A673 (cell line): Measurements from ENCODE around the gene DSCAM. TPM values are rescaled to one million over a fixed set of nuclear protein-coding genes. Genes with fewer than 3 reads are reported as not detected.

Source experiments
- BruUV-seq: library from RNA; stranded (reverse); fragments of 400-500 nt; replicated peaks from 2 replicates; lab custom pipeline; 2021; lab: Mats Ljungman, UMichigan
- CTCF ChIA-PET: fragments of 300-600 bp; sonication (Branson Sonifier 250); formaldehyde crosslinking; loops from one replicate; lab custom pipeline; 2022; ENCODE audit warnings: antibody characterized with exemption; lab: Charles Lee
- POLR2A ChIA-PET: fragments of 300-600 bp; sonication (Branson Sonifier 250); formaldehyde crosslinking; loops from one replicate; lab custom pipeline; 2022; ENCODE audit warnings: antibody characterized with exemption; ENCODE audit not compliant: low non-redundant PET; lab: Charles Lee
- DNase-seq: peaks from one replicate; pipeline ENCODE4 v3.0.0-alpha.2; 2015; ENCODE audit warnings: low spot score
- H3K27ac ChIP-seq: fragments of 200-600 bp; sonication (generic); 2 replicates; pipeline ENCODE4 v1.5.1; 2016; ENCODE audit warnings: mixed run types, low read depth, mild to moderate bottlenecking, mixed read lengths, antibody characterized with exemption, low read length; ENCODE audit not compliant: poor library complexity, severe bottlenecking
- H3K27me3 ChIP-seq: fragments of 200-600 bp; sonication (generic); replicated peaks from 2 replicates; pipeline ENCODE4 v1.6.1; 2017; ENCODE audit warnings: mixed run types, low read depth, mild to moderate bottlenecking, mixed read lengths, antibody characterized with exemption, low read length; ENCODE audit not compliant: insufficient read depth, poor library complexity
- H3K36me3 ChIP-seq: fragments of 200-600 bp; sonication (generic); 2 replicates; pipeline ENCODE4 v1.6.1; 2016; ENCODE audit warnings: mixed run types, mild to moderate bottlenecking, mixed read lengths, antibody characterized with exemption, low read length; ENCODE audit not compliant: insufficient read depth, poor library complexity, severe bottlenecking
- H3K4me1 ChIP-seq: fragments of 200-600 bp; sonication (generic); 2 replicates; pipeline ENCODE4 v1.6.1; 2017; ENCODE audit warnings: mixed run types, mild to moderate bottlenecking, mixed read lengths, antibody characterized with exemption, low read length; ENCODE audit not compliant: insufficient read depth, poor library complexity, severe bottlenecking
- H3K4me3 ChIP-seq: fragments of 200-600 bp; sonication (generic); 2 replicates; pipeline ENCODE4 v1.5.1; 2016; ENCODE audit warnings: low read depth, mixed run types, mild to moderate bottlenecking, mixed read lengths, low read length; ENCODE audit not compliant: poor library complexity, severe bottlenecking
- H3K9me3 ChIP-seq: fragments of 200-600 bp; sonication (generic); 2 replicates; pipeline ENCODE4 v1.6.1; 2016; ENCODE audit warnings: mixed run types, low read depth, mild to moderate bottlenecking, mixed read lengths, antibody characterized with exemption, low read length; ENCODE audit not compliant: poor library complexity, severe bottlenecking
- EZH2 ChIP-seq: fragments of 200-600 bp; sonication (generic); IDR thresholded peaks from 2 replicates; pipeline ENCODE4 v1.6.1; 2017; ENCODE audit warnings: borderline replicate concordance, low read depth, mild to moderate bottlenecking, mixed read lengths, antibody characterized with exemption, low read length; ENCODE audit not compliant: poor library complexity, severe bottlenecking
- intact Hi-C: fragments of 100-400 bp; cut with micrococcal nuclease; formaldehyde crosslinking; loops from one replicate; pipeline ENCODE4 v1.10.0; 2022; ENCODE audit not compliant: unreplicated experiment
- total RNA-seq: library from RNA; stranded (reverse); gene quantifications from 2 replicates; pipeline ENCODE4 v1.2.3, GENCODE V29; 2021
- TF ChIP-seq, protein P1 (sequence below): fragments of 300-800, 200-600 bp; sonication (generic); conservative IDR thresholded peaks from 2 replicates; pipeline ENCODE4 v1.5.1; 2017; ENCODE audit warnings: low read depth, mild to moderate bottlenecking, antibody characterized with exemption, low read length, moderate library complexity, mixed read lengths

DSCAM gene
- total RNA-seq, 1 experiment from 2014 or later, result not detected

DNA sequence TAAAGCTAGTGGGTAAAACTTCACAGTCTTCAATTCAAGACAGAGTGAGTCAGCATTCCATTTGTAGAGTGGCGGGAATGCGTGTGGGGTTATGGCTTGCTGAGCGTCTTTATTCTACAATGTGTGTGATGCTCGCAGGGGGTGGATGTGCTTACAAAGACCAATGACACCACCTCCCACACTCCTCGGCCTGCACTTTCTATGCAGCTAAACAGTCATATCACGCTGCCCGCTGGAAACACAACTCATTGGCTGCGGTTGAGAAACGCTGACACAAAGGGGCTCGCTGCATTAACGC is 681.2 kb downstream of the DSCAM start:
- no peak for DNase-seq
- BruUV-seq, result no TSS peak
- H3K4me3 ChIP-seq, result no peak overlapping the region

DNA sequence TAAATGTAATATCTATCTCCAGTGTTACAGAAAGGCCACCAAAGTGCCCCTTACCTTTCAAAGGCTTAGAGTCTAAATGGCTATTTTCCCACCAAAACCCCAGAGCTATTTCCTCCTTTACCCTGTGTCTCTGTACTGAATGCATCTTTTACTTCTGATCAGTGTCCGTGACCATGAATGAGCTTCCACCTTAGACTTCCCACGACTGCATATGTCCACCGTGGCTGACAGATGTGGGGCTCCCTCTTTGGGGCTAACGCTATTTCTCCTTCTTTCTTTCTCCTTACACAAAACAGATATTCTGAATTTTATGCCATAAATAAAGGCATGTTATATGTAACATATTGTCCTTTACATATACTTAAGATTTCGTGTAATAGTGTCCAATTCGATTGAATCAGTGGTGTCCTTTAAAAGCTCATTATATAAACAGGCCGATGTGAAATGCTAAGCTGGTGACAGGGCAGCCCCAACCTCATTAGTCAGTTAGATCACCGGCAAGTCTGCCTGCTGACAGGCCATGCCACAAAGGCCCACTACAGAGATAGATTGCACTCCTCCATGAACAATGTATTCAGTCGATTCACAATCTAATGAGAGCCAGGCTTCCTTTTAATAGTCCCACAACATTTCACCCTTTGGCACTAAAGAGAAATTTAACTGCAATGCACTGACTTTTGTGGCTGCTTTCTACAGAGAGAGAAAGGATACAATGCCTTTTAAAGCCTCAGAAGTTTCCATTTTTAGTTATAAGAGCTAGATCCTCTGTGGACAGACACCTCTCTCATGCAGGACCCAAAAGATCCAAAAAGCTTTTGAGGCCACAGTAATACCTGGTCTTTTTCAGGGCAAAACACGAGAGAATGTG is 681.8 kb downstream of the DSCAM start:
- H3K9me3 ChIP-seq, result peaks cover 25% of the 10 kb centered on the region
- BruUV-seq, result no TSS peak
- no peaks in the 10 kb centered on the region for H3K36me3 ChIP-seq
- intact Hi-C loops, result no loop called here
- no peak overlapping the region for H3K27ac ChIP-seq
- ChIA-PET CTCF (no interaction called here), POLR2A (no interaction called here)
- H3K4me3 ChIP-seq, result no peak overlapping the region
- TF ChIP-seq, protein P1, sequence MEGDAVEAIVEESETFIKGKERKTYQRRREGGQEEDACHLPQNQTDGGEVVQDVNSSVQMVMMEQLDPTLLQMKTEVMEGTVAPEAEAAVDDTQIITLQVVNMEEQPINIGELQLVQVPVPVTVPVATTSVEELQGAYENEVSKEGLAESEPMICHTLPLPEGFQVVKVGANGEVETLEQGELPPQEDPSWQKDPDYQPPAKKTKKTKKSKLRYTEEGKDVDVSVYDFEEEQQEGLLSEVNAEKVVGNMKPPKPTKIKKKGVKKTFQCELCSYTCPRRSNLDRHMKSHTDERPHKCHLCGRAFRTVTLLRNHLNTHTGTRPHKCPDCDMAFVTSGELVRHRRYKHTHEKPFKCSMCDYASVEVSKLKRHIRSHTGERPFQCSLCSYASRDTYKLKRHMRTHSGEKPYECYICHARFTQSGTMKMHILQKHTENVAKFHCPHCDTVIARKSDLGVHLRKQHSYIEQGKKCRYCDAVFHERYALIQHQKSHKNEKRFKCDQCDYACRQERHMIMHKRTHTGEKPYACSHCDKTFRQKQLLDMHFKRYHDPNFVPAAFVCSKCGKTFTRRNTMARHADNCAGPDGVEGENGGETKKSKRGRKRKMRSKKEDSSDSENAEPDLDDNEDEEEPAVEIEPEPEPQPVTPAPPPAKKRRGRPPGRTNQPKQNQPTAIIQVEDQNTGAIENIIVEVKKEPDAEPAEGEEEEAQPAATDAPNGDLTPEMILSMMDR, result no peak
- no peak for TF ChIP-seq EZH2
- H3K27me3 ChIP-seq, result no peaks in the 10 kb centered on the region
- H3K4me1 ChIP-seq, result no peaks in the 10 kb centered on the region
- no peak for DNase-seq

More for the DNA sequence above, 681.2 kb downstream of the DSCAM start:
- no peaks in the 10 kb centered on the region for H3K36me3 ChIP-seq
- H3K27ac ChIP-seq, result no peak overlapping the region
- H3K9me3 ChIP-seq, result peaks cover 27% of the 10 kb centered on the region
- TF ChIP-seq, protein P1, result no peak
- TF ChIP-seq EZH2, result no peak
- H3K4me1 ChIP-seq, result no peaks in the 10 kb centered on the region
- no peaks in the 10 kb centered on the region for H3K27me3 ChIP-seq
- ChIA-PET CTCF (no interaction called here), POLR2A (no interaction called here)
- intact Hi-C loops, result no loop called here

DNA sequence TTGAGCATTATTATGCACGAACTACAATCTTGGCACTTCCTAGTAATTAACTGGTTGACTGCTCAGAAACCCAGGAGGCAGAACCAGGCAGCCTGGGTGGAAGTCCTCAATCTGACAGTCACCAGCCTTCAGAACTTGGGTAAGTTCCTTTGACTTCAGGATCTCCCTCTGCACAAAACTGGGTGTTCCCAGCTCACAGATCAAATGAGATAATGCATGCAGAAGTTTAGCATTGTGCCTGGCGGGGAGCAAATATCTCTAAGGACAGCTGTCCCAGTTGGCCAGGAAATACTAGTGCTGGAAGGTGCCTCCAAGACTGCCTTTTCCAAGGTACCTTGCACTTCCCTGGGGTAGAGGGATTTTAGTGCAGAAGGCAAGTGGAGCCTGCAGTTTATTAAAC is 684.9 kb downstream of the DSCAM start:
- intact Hi-C loops, result no loop called here
- no peak for DNase-seq
- Histone ChIP-seq H3K36me3 (no peaks in the 10 kb centered on the region), H3K9me3 (peaks cover 13% of the 10 kb centered on the region), H3K4me1 (no peaks in the 10 kb centered on the region), H3K27me3 (no peaks in the 10 kb centered on the region), H3K4me3 (no peak overlapping the region), H3K27ac (no peak overlapping the region)
- ChIA-PET POLR2A (no interaction called here), CTCF (no interaction called here)
- TF ChIP-seq, protein P1, result no peak
- no peak for TF ChIP-seq EZH2
- no TSS peak for BruUV-seq
